ENCODE measurements around the gene GJA5.

- TF ChIP-seq CTCF (IDR thresholded peaks at IDR 0.05; ENCODE audit: insufficient read depth, low read depth, low read length) = no peak
- TF ChIP-seq EZH2 (IDR thresholded peaks at IDR 0.05; ENCODE audit: insufficient read depth, low read length) = no peak
Observed at GRCh38 chr1:147804942-147805723, 44.7 kb upstream of the GJA5 start.

All from astrocyte (in vitro differentiated cells and primary cell).